OCI-LY1 (cell line): ENCODE results near the gene CPA4.

ENCODE experiments used
- H2AFZ ChIP-seq: fragments of 200-600 bp; sonication (generic), shearing (Covaris generic); 2 replicates; pipeline ENCODE4 v1.6.0; 2014; ENCODE audit warnings: antibody characterized with exemption, mild to moderate bottlenecking, low read length
- H3F3A ChIP-seq: fragments of 200-600 bp; sonication (generic), shearing (Covaris generic); 2 replicates; pipeline ENCODE4 v1.6.0; 2014; ENCODE audit warnings: mild to moderate bottlenecking, antibody characterized with exemption, low read length, moderate library complexity; ENCODE audit not compliant: insufficient read depth
- H3K27ac ChIP-seq: fragments of 200-600 bp; sonication (generic); 2 replicates; pipeline ENCODE4 v1.5.1; 2014; ENCODE audit warnings: low read length, mixed run types, mild to moderate bottlenecking, low read depth; ENCODE audit not compliant: poor library complexity, severe bottlenecking
- H3K27me3 ChIP-seq: fragments of 200-600 bp; sonication (generic); 2 replicates; pipeline ENCODE4 v1.6.0; 2014; ENCODE audit warnings: antibody characterized with exemption, mild to moderate bottlenecking, low read length, moderate library complexity; ENCODE audit not compliant: insufficient read depth
- H3K36me3 ChIP-seq: fragments of 200-600 bp; sonication (generic); 2 replicates; pipeline ENCODE4 v1.6.1; 2014; ENCODE audit warnings: mild to moderate bottlenecking, antibody characterized with exemption, low read length, moderate library complexity, mixed read lengths; ENCODE audit not compliant: insufficient read depth
- H3K4me1 ChIP-seq: fragments of 200-600 bp; sonication (generic); 2 replicates; pipeline ENCODE4 v1.5.1; 2014; ENCODE audit warnings: mild to moderate bottlenecking, low read length, moderate library complexity; ENCODE audit not compliant: insufficient read depth, severe bottlenecking
- H3K4me2 ChIP-seq: fragments of 200-600 bp; sonication (generic), shearing (Covaris generic); 2 replicates; pipeline ENCODE4 v1.6.1; 2014; ENCODE audit warnings: low read length
- H3K4me3 ChIP-seq: fragments of 200-600 bp; sonication (generic); 2 replicates; pipeline ENCODE4 v1.5.1; 2014; ENCODE audit warnings: low read length, low read depth, mild to moderate bottlenecking, mixed read lengths; ENCODE audit not compliant: poor library complexity, severe bottlenecking
- H3K79me2 ChIP-seq: fragments of 200-600 bp; shearing (Covaris generic); 2 replicates; pipeline ENCODE4 v1.6.1; 2016; ENCODE audit warnings: mixed run types, low read length, mixed read lengths; ENCODE audit not compliant: insufficient read depth
- H3K9ac ChIP-seq: fragments of 200-600 bp; sonication (generic), shearing (Covaris generic); 2 replicates; pipeline ENCODE4 v1.6.1; 2014; ENCODE audit warnings: mild to moderate bottlenecking, low read length, mixed read lengths
- H3K9me2 ChIP-seq: fragments of 200-600 bp; sonication (generic), shearing (Covaris generic); 2 replicates; pipeline ENCODE4 v1.6.1; 2014; ENCODE audit warnings: low read depth, mild to moderate bottlenecking, low read length, mixed read lengths
- H3K9me3 ChIP-seq: fragments of 200-600 bp; shearing (Covaris generic); 2 replicates; pipeline ENCODE4 v1.6.1; 2014; ENCODE audit warnings: low read length, mixed read lengths
- H4K20me1 ChIP-seq: fragments of 200-600 bp; sonication (generic), shearing (Covaris generic); 2 replicates; pipeline ENCODE4 v1.6.0; 2016; ENCODE audit warnings: mild to moderate bottlenecking, low read length; ENCODE audit not compliant: insufficient read depth
- CTCF ChIP-seq: fragments of 200-600 bp; sonication (generic), shearing (Covaris generic); IDR thresholded peaks from 2 replicates; pipeline ENCODE4 v1.5.1; 2017; ENCODE audit warnings: mild to moderate bottlenecking, antibody characterized with exemption, low read length, moderate library complexity, mixed read lengths
- EZH2 ChIP-seq: fragments of 200-600 bp; sonication (generic), shearing (Covaris generic); IDR thresholded peaks from 2 replicates; pipeline ENCODE4 v1.8.0; 2017; ENCODE audit warnings: borderline replicate concordance, mixed run types, mild to moderate bottlenecking, antibody characterized with exemption, low read length, moderate library complexity, mixed read lengths

The CPA4 gene

GRCh38 chr7:130361681-130362080 is 68.7 kb downstream of the CPA4 start:
- H3K4me2 ChIP-seq, result no peak overlapping the region
- no peaks in the 10 kb centered on the region for H3K27me3 ChIP-seq
- TF ChIP-seq EZH2 (no peak), CTCF (no peak)
- peaks cover 50% of the 10 kb centered on the region for H3K4me1 ChIP-seq
- no peak overlapping the region for H2AFZ ChIP-seq
- H3K79me2 ChIP-seq, result no peaks in the 10 kb centered on the region
- no peaks in the 10 kb centered on the region for H3K9me2 ChIP-seq
- no peaks in the 10 kb centered on the region; the same call in 1 of the 2 replicates for H3K36me3 ChIP-seq
- H3K4me3 ChIP-seq, result no peak overlapping the region
- peaks cover 26% of the 10 kb centered on the region; the same call in 1 of the 2 replicates for H3K9me3 ChIP-seq
- H4K20me1 ChIP-seq, result no peaks in the 10 kb centered on the region
- no peak overlapping the region for H3K9ac ChIP-seq
- H3F3A ChIP-seq, result no peaks in the 10 kb centered on the region
- peak overlapping the region; percentile 96 for H3K27ac ChIP-seq

- H3K9me3 ChIP-seq, result peaks cover 26% of the 10 kb centered on the region; the same call in 1 of the 2 replicates
- H3K27me3 ChIP-seq, result no peaks in the 10 kb centered on the region
- no peak overlapping the region for H3K4me2 ChIP-seq
- peaks cover 51% of the 10 kb centered on the region for H3K4me1 ChIP-seq
- no peaks in the 10 kb centered on the region; the same call in 1 of the 2 replicates for H3K36me3 ChIP-seq
- no peak overlapping the region for H2AFZ ChIP-seq
- H3K4me3 ChIP-seq, result no peak overlapping the region
- H3K9ac ChIP-seq, result no peak overlapping the region
- H3K9me2 ChIP-seq, result no peaks in the 10 kb centered on the region
- TF ChIP-seq EZH2, result no peak
- no peak for TF ChIP-seq CTCF
- peak overlapping the region; percentile 96 for H3K27ac ChIP-seq
- no peaks in the 10 kb centered on the region for H3K79me2 ChIP-seq
- no peaks in the 10 kb centered on the region for H4K20me1 ChIP-seq
- no peaks in the 10 kb centered on the region for H3F3A ChIP-seq
Observed at GRCh38 chr7:130362251-130362816, 69.4 kb downstream of the CPA4 start.

- H3K4me3 ChIP-seq, result no peak overlapping the region
- TF ChIP-seq CTCF (no peak), EZH2 (no peak)
- H3K36me3 ChIP-seq, result no peaks in the 10 kb centered on the region; the same call in 1 of the 2 replicates
- H3K27me3 ChIP-seq, result no peaks in the 10 kb centered on the region
- H3K9me3 ChIP-seq, result peaks cover 25% of the 10 kb centered on the region; the same call in 1 of the 2 replicates
- no peaks in the 10 kb centered on the region for H3K79me2 ChIP-seq
- no peak overlapping the region for H2AFZ ChIP-seq
- no peak overlapping the region; the same call in 1 of the 2 replicates for H3K9ac ChIP-seq
- H3K4me2 ChIP-seq, result no peak overlapping the region; the same call in 1 of the 2 replicates
- H4K20me1 ChIP-seq, result no peaks in the 10 kb centered on the region
- peaks cover 60% of the 10 kb centered on the region for H3K4me1 ChIP-seq
- H3K9me2 ChIP-seq, result no peaks in the 10 kb centered on the region
- H3F3A ChIP-seq, result no peaks in the 10 kb centered on the region
- peak overlapping the region; percentile 96 for H3K27ac ChIP-seq
Observed at GRCh38 chr7:130363026-130363847, 70.3 kb downstream of the CPA4 start.
